ENCODE measurements around the gene UPF2.
"Not testable (repeated sequence)": the region's sequence is repeated elsewhere in the genome, so short reads cannot be mapped to it uniquely, and the experiment has no call there.

Gene UPF2, protein sequence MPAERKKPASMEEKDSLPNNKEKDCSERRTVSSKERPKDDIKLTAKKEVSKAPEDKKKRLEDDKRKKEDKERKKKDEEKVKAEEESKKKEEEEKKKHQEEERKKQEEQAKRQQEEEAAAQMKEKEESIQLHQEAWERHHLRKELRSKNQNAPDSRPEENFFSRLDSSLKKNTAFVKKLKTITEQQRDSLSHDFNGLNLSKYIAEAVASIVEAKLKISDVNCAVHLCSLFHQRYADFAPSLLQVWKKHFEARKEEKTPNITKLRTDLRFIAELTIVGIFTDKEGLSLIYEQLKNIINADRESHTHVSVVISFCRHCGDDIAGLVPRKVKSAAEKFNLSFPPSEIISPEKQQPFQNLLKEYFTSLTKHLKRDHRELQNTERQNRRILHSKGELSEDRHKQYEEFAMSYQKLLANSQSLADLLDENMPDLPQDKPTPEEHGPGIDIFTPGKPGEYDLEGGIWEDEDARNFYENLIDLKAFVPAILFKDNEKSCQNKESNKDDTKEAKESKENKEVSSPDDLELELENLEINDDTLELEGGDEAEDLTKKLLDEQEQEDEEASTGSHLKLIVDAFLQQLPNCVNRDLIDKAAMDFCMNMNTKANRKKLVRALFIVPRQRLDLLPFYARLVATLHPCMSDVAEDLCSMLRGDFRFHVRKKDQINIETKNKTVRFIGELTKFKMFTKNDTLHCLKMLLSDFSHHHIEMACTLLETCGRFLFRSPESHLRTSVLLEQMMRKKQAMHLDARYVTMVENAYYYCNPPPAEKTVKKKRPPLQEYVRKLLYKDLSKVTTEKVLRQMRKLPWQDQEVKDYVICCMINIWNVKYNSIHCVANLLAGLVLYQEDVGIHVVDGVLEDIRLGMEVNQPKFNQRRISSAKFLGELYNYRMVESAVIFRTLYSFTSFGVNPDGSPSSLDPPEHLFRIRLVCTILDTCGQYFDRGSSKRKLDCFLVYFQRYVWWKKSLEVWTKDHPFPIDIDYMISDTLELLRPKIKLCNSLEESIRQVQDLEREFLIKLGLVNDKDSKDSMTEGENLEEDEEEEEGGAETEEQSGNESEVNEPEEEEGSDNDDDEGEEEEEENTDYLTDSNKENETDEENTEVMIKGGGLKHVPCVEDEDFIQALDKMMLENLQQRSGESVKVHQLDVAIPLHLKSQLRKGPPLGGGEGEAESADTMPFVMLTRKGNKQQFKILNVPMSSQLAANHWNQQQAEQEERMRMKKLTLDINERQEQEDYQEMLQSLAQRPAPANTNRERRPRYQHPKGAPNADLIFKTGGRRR

GRCh38 chr10:12042797-12043651 lies at the start of gene UPF2:
TSS of gene UPF2 (minus strand) at chr10:12042809. CDS start at chr10:12035423, 7,386 bp downstream.
- peak; percentile 94 for DNase-seq

DNA sequence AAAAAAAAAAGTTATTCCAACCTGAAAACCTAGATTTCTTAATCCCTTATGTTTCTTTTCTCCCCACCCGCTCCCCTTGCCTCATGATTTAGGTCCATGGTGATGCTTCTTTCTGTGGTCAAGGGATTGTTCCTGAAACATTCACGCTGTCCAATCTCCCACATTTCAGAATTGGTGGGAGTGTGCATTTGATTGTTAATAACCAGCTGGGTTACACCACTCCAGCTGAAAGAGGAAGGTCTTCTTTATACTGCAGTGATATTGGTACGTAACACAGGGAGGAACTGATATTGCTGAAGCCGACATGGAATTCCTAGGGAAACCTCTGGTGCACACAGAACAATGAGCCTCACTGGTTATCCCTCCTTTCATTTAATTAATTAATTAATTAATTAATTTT lies 48.8 kb upstream of the UPF2 start:
- DNase-seq = no peak

- DNase-seq = no peak
These were observed 46.3 kb upstream of the UPF2 start for GRCh38 chr10:12088919-12089318.

DNA sequence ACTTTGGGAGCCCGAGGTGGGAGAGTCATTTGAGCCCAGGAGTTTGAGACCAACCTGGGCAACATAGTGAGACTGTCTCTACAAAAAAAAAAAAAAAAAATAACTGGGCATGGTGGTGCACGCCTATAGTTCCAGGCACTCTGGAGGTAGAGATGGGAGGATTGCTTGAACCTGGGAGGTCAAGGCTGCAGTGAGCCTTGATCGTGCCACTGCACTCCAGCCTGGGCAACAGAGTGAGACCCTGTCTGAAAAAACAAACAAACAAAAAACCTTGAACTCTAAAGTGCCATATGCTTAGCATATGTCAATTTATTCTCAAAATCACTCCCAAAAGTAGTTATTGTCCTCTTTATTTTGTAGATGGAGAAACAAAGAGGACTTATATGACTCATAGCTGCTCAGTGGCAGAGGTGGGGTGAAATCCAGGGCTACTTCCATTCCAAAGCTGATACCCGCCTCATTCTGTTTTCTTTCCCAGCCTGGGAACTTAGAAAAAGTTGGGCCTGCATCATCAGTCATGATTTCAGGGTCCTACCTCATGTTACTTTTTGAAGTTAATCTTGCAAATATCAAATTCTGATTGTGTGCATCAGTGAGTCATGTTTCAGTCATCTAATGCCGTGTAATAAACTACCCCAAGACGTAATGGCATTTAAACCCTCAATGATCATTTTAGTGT lies 39.4 kb upstream of the UPF2 start:
- DNase-seq = no peak

DNA sequence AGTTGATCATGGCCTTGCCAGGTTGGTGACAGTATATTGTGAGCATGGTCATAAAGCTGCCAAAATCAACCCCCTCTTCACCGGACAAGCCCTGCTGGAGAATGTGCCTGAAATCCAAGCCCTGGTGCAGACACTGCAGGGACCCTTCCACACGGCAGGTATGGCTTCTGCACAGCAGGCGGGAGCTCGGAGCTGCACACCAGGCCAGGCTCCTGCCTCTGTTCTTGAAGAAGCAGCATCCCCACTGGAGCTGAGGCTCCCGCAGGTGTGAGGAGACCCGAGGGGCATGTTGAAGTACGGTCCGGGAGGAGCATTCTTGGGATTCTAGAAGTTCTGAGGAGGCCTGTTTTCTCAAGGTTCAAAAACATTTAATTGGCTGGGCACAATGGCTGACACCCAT lies 38.9 kb upstream of the UPF2 start:
- no peak for DNase-seq

GRCh38 chr10:12077580-12078180 lies 35.1 kb upstream of the UPF2 start:
- no peak for DNase-seq

- DNase-seq = no peak
These were observed 30.9 kb upstream of the UPF2 start for GRCh38 chr10:12073526-12073925.

DNA sequence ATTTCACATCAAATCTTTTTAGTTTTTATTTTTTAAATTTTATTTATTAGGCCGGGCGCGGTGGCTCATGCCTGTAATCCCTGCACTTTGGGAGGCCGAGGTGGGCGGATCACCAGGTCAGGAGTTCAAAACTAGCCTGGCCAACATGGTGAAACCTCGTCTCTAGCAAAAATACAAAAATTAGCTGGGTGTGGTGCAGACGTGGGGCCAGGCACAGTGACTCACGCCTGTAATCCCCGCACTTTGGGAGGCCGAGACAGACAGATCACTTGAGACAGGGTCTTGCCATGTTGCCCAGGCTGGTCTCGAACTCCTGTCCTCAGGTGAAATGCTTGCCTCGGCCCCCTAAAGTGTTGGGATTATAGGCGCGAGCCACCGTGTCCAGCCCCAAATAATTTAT lies 28.8 kb upstream of the UPF2 start:
- DNase-seq = not testable (repeated sequence)

- DNase-seq = peak; percentile 95
These were observed 26.1 kb upstream of the UPF2 start, which contains the start of gene DHTKD1 for GRCh38 chr10:12068449-12069269. TSS of gene DHTKD1 (plus strand) at chr10:12068954. CDS start at chr10:12069034, 80 bp downstream.

DNA sequence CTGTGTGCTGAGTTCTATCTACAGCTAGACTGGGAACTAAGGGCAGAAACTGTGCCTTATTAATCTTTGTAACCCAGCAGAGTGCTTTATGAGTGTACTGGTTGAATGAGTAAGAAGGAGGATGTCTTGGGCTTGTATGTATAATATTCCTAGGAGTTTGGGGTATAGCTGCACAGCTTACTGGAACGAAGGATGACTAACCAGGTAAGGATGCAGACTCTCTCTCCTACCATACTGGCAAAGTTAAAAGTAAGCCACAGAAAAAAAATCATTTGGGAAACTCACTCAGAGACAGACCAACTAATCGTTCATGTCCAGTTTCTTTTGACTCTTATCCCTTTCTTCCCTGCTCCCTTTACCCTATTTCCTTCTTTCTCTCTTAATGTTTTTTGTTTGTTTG lies 24.7 kb upstream of the UPF2 start:
- DNase-seq = no peak

DNA sequence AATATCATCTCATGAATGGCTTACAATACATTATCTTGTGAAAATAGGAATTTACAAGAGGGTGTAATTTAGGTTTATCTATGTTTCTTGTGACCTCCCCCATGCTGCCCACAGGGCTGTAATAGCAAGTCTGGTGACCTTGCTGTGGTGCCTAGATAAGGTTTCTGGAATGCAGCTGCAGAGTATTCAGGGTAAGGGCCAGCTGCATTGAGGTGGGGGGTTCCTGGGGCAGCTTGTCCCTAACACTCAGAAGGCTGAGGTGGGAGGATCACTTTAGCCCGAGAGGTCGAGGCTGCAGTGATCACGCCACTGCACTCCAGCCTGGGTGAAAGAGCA lies 20.8 kb upstream of the UPF2 start:
- no peak for DNase-seq

GRCh38 chr10:12062754-12063482 lies 20.3 kb upstream of the UPF2 start:
- no peak for DNase-seq

DNA sequence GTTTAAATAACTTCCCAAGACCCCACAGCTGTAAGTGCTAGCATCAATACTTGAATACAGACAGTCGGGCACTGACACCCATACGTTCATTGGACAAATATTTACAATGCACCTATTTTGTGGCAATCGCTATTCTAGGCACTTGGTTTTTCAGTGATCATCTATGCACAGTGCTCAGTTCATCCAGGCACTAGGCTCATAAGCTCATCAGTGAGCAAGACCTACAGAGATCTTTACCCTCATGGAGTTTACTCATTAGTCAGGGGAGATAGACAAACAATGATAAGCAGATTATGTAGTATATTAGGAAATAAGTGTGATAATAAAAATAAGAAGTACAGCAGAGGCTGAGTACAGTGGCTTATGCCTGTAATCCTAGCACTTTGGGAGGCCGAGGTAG lies 18.5 kb upstream of the UPF2 start:
- DNase-seq = no peak

GRCh38 chr10:12056748-12057147 lies 14.1 kb upstream of the UPF2 start:
- DNase-seq = no peak

DNA sequence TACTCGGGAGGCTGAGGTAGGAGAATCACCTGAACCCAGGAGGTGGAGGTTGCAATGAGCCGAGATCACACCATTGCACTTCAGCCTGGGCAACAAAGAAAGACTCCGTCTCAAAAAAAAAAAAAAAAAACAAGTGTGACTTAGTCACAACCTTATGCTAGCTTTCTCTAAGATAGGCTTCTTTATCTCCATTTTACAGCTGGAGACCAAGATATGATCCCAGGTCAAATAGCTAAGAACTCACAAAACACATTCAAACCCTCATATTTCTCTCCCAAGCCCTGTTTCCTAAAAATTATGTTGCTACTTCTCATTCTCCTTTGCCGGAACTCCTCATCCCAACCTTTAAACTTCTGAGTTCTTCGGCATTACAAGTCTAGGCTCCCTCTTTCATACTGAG lies 13.1 kb upstream of the UPF2 start:
- no peak for DNase-seq

- no peak for DNase-seq
These were observed 8.6 kb upstream of the UPF2 start for GRCh38 chr10:12051241-12051640.

DNA sequence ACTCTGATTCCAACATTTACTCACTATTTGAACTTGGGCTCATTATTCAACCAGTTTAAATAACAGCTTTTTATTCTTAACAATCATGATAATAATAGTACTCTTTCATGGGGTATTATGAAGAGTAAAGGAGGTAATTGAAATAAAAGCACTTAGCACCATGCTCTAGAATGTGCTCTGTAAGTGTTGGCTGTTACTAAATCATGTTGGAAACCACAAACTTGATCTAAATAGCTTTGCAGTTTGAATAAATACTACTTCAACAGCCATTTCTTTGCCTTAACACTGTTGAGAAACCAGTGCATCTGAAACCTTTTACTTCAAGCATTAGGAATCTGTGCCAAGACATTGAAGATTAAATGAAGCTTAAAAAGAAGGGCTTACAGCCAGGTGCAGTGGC lies 7.9 kb upstream of the UPF2 start:
- no peak for DNase-seq

GRCh38 chr10:12048547-12048946 lies 5.9 kb upstream of the UPF2 start:
- no peak for DNase-seq

- DNase-seq = no peak
These were observed 3.0 kb upstream of the UPF2 start for GRCh38 chr10:12045596-12045995.

DNA sequence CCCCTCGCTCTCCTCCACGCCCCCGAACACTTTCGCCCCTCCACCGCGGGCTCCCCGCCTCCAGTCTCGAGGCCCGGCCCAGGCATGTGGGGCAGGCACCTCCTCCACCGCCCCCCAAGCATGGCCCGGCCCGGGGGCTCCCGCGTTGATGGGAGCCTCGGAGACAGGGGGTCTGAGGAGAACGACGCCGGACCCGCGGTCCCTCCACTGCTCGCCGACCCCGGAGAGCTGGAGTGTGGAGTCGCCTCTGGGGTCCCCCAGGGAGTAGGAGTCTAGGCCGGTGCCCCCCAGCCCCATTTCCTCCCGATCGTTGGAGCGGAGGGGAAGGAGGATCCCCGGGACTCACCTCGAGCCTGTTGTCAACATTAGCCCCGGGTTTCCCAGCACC lies 206 bp downstream of the UPF2 start:
- DNase-seq = no peak

All from SHP77 treated with DMSO at 0.1 percent for 48 hours (cell line).